ENCODE measurements around the gene MUC3A. TPM values are rescaled to one million over a fixed set of nuclear protein-coding genes. Genes with fewer than 3 reads are reported as not detected.

MUC3A gene
- total RNA-seq, 1 donor from 2014 or later: 0.30 TPM

GRCh38 chr7:100944138-100944537 lies 5.2 kb upstream of the MUC3A start:
- intact Hi-C loops (cut with DNase I): no loop called here
- no peak for ATAC-seq (ENCODE audit: poor library complexity)
- DNase-seq: no peak

- DNase-seq: no peak
- ATAC-seq (ENCODE audit: poor library complexity): no peak
- intact Hi-C loops (cut with DNase I): no loop called here
Measured at GRCh38 chr7:100946111-100946510, 3.2 kb upstream of the MUC3A start.

- no peak for ATAC-seq (ENCODE audit: poor library complexity)
- no peak for DNase-seq
- intact Hi-C loops (cut with DNase I): no loop called here
Measured at GRCh38 chr7:100946766-100947365, 2.5 kb upstream of the MUC3A start.

GRCh38 chr7:100947792-100948191 lies 1.5 kb upstream of the MUC3A start:
- intact Hi-C loops (cut with DNase I): no loop called here
- ATAC-seq (ENCODE audit: poor library complexity) (no peak), DNase-seq (no peak)

GRCh38 chr7:100949933-100950443 lies 654 bp downstream of the MUC3A start:
- DNase-seq (no peak), ATAC-seq (ENCODE audit: poor library complexity) (no peak)
- intact Hi-C loops (cut with DNase I): no loop called here

- ATAC-seq (ENCODE audit: poor library complexity) (no peak), DNase-seq (no peak)
- intact Hi-C loops (cut with DNase I): no loop called here
Measured at GRCh38 chr7:100951172-100951571, 1.8 kb downstream of the MUC3A start.

- ATAC-seq (ENCODE audit: poor library complexity) (no peak), DNase-seq (no peak)
- intact Hi-C loops (cut with DNase I): no loop called here
Measured at GRCh38 chr7:100951888-100952560, 2.7 kb downstream of the MUC3A start.

- intact Hi-C loops (cut with DNase I): no loop called here
- ATAC-seq (ENCODE audit: poor library complexity): no peak
- no peak for DNase-seq
Measured at GRCh38 chr7:100952641-100953040, 3.3 kb downstream of the MUC3A start.

GRCh38 chr7:100957832-100958421 lies 8.6 kb downstream of the MUC3A start:
- intact Hi-C loops (cut with DNase I): no loop called here
- no peak for ATAC-seq (ENCODE audit: poor library complexity)
- DNase-seq: no peak

- intact Hi-C loops (cut with DNase I): no loop called here
Measured at GRCh38 chr7:100959894-100960293, 10.6 kb downstream of the MUC3A start.

GRCh38 chr7:100962537-100962936 lies 13.2 kb downstream of the MUC3A start:
- intact Hi-C loops (cut with DNase I): no loop called here
- ATAC-seq (ENCODE audit: poor library complexity) (no peak), DNase-seq (no peak)

More at GRCh38 chr7:100959894-100960293, 10.6 kb downstream of the MUC3A start:
- DNase-seq (no peak), ATAC-seq (ENCODE audit: poor library complexity) (no peak)

GRCh38 chr7:100963386-100963785 lies 14.1 kb downstream of the MUC3A start:
- no peak for DNase-seq
- intact Hi-C loops (cut with DNase I): no loop called here

GRCh38 chr7:100963874-100964273 lies 14.5 kb downstream of the MUC3A start:
- DNase-seq: no peak
- ATAC-seq (ENCODE audit: poor library complexity): no peak
- intact Hi-C loops (cut with DNase I): no loop called here

More at GRCh38 chr7:100963386-100963785, 14.1 kb downstream of the MUC3A start:
- ATAC-seq (ENCODE audit: poor library complexity): no peak

- ATAC-seq (ENCODE audit: poor library complexity) (no peak), DNase-seq (no peak)
- intact Hi-C loops (cut with DNase I): loop anchor here (5.0 kb wide), 1 partner anchor 93 kb away; no protein-coding TSS in a partner anchor
Measured at GRCh38 chr7:100964630-100965029, 15.3 kb downstream of the MUC3A start.

- DNase-seq (no peak), ATAC-seq (ENCODE audit: poor library complexity) (no peak)
- intact Hi-C loops (cut with DNase I): loop anchor here (5.0 kb wide), 1 partner anchor 92 kb away; no protein-coding TSS in a partner anchor
Measured at GRCh38 chr7:100965045-100965722, 15.8 kb downstream of the MUC3A start.

- intact Hi-C loops (cut with DNase I): loop anchor here (5.0 kb wide), 1 partner anchor 91 kb away; no protein-coding TSS in a partner anchor
- peak; percentile 75 for ATAC-seq (ENCODE audit: poor library complexity)
Measured at GRCh38 chr7:100965723-100966541, 16.6 kb downstream of the MUC3A start.

GRCh38 chr7:100966542-100967291 lies 17.4 kb downstream of the MUC3A start:
- no peak for ATAC-seq (ENCODE audit: poor library complexity)
- no peak for DNase-seq
- intact Hi-C loops (cut with DNase I): loop anchor here (5.0 kb wide), 1 partner anchor 91 kb away; no protein-coding TSS in a partner anchor

More at GRCh38 chr7:100965723-100966541, 16.6 kb downstream of the MUC3A start:
- peak; percentile 77 for DNase-seq

Data from Right ventricle myocardium superior (tissue), 1 donor.